ENCODE results near the gene OR7G3. TPM values are rescaled to one million over a fixed set of nuclear protein-coding genes. Genes with fewer than 3 reads are reported as not detected.

OR7G3 gene
- total RNA-seq, 1 donor from 2014 or later = not detected

Other genes with a start within 250 kb of the OR7G3 start
- gene MUC16, start 116.5 kb downstream of the OR7G3 start, total RNA-seq = not detected in 2 replicates
- not detected in 2 replicates for gene OR1M1, start 39.9 kb downstream of the OR7G3 start, total RNA-seq
- gene OR7G2, start 19.5 kb downstream of the OR7G3 start, total RNA-seq = not detected in 2 replicates
- not detected in 2 replicates for gene OR7G1, start 11.2 kb downstream of the OR7G3 start, total RNA-seq
- gene ZNF317, start 13.4 kb upstream of the OR7G3 start, total RNA-seq = 47.1 and 50.2 TPM in 2 replicates
- 0.37 and 0.80 TPM in 2 replicates for gene OR7D2, start 52.0 kb upstream of the OR7G3 start, total RNA-seq
- not detected in 2 replicates for gene OR7D4, start 92.6 kb upstream of the OR7G3 start, total RNA-seq
- not detected in 2 replicates for gene OR7E24, start 124.0 kb upstream of the OR7G3 start, total RNA-seq
- gene ZNF699, start 182.9 kb upstream of the OR7G3 start, total RNA-seq = 4.4 and 4.5 TPM in 2 replicates
- 8.2 and 9.5 TPM in 2 replicates for gene ZNF559, start 197.2 kb upstream of the OR7G3 start, total RNA-seq
- 0.09 TPM in 1 of 2 replicates, not detected in the other for gene ZNF177, start 236.1 kb upstream of the OR7G3 start, total RNA-seq